HL-60 (cell line): ENCODE measurements around the gene HAUS8.

Source experiments
- DNase-seq, 2 experiments: peaks; one replicate each; pipeline ENCODE4 v3.0.0-alpha.2; 2010 to 2020; ENCODE audit warnings: low read depth in 1 of 2, low spot score in 1 of 2
- H3K27ac ChIP-seq: fragments of 250-450 bp; sonication (Bioruptor Pico); replicated peaks from 2 replicates; pipeline ENCODE4 v1.5.1; 2020; ENCODE audit warnings: mild to moderate bottlenecking, moderate library complexity
- H3K27me3 ChIP-seq: fragments of 250-450 bp; sonication (Bioruptor Pico); 2 replicates; pipeline ENCODE4 v1.5.1; 2021; ENCODE audit warnings: mild to moderate bottlenecking, moderate library complexity; ENCODE audit not compliant: insufficient read depth, poor library complexity, severe bottlenecking
- H3K4me3 ChIP-seq: replicated peaks from 2 replicates; pipeline ENCODE4 v1.5.1; 2011; ENCODE audit warnings: mild to moderate bottlenecking, control low read depth, low read length; ENCODE audit not compliant: insufficient read depth
- CTCF ChIP-seq: IDR thresholded peaks from one replicate; pipeline ENCODE4 v1.5.1; 2011; ENCODE audit warnings: low read length, control low read depth, inconsistent platforms; ENCODE audit not compliant: insufficient read depth
- GABPA ChIP-seq: IDR thresholded peaks from 2 replicates; pipeline ENCODE4 v1.6.1; 2012; ENCODE audit warnings: low read depth
- POLR2AphosphoS5 ChIP-seq: IDR thresholded peaks from 2 replicates; pipeline ENCODE4 v1.6.1; 2012; ENCODE audit warnings: low read depth
- REST ChIP-seq: IDR thresholded peaks from 2 replicates; pipeline ENCODE4 v1.6.1; 2012; ENCODE audit warnings: low read depth; ENCODE audit not compliant: insufficient replicate concordance
- SPI1 ChIP-seq: IDR thresholded peaks from 2 replicates; pipeline ENCODE4 v1.6.1; 2012; ENCODE audit warnings: low read depth, mild to moderate bottlenecking, borderline replicate concordance

HAUS8 gene

GRCh38 chr19:17061691-17062090 is 13.6 kb downstream of the HAUS8 start:
- no peak for DNase-seq
- TF ChIP-seq SPI1 (no peak), POLR2AphosphoS5 (no peak)
- no peaks in the 10 kb centered on the region for H3K27me3 ChIP-seq
- no peak overlapping the region for H3K4me3 ChIP-seq
- H3K27ac ChIP-seq, result no peak overlapping the region

GRCh38 chr19:17061205-17061604 is 14.0 kb downstream of the HAUS8 start:
- DNase-seq, result no peak
- H3K4me3 ChIP-seq, result no peak overlapping the region
- no peak for TF ChIP-seq GABPA
- TF ChIP-seq SPI1, result no peak
- no peak for TF ChIP-seq CTCF
- TF ChIP-seq POLR2AphosphoS5, result no peak
- TF ChIP-seq REST, result no peak
- no peak overlapping the region for H3K27ac ChIP-seq
- H3K27me3 ChIP-seq, result no peaks in the 10 kb centered on the region

GRCh38 chr19:17060802-17061201 is 14.4 kb downstream of the HAUS8 start:
- Histone ChIP-seq H3K27ac (no peak overlapping the region), H3K4me3 (no peak overlapping the region), H3K27me3 (no peaks in the 10 kb centered on the region)
- TF ChIP-seq REST, result no peak
- TF ChIP-seq GABPA, result no peak
- TF ChIP-seq SPI1, result no peak
- no peak for TF ChIP-seq POLR2AphosphoS5
- no peak for TF ChIP-seq CTCF
- DNase-seq, result no peak

- Histone ChIP-seq H3K27ac (no peak overlapping the region), H3K4me3 (no peak overlapping the region), H3K27me3 (no peaks in the 10 kb centered on the region)
- DNase-seq, result no peak
- TF ChIP-seq SPI1 (no peak), REST (no peak), POLR2AphosphoS5 (no peak), CTCF (no peak), GABPA (no peak)
Observed at GRCh38 chr19:17058236-17058635, 17.0 kb downstream of the HAUS8 start.
